NCI-H526 (cell line): ENCODE measurements around the gene NOP9.

Experiments used
- DNase-seq, 2 experiments: peaks; one replicate each; lab custom pipeline; 2025; lab: John Stamatoyannopoulos, UW

NOP9 gene

DNA sequence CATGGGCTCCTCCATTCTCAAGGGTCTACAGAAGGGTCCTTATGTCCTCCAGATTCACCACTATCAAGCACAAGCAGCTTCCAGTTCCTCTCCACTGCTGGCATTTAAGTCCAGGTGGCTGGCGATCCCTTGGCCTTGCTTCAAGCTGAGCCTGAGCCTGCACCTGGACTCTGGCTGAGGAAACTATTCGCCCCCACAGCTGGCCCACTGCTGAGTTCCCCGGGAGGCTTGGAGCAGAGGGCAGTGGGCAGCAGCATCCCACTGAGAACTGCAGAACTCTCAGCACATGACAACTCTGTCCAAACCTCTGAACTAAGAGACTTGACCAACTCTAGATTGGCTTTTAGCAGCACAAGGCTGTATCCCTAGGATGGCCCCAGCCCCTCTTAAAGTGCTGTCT, 16.9 kb upstream of the NOP9 start:
- DNase-seq, result no peak

DNA sequence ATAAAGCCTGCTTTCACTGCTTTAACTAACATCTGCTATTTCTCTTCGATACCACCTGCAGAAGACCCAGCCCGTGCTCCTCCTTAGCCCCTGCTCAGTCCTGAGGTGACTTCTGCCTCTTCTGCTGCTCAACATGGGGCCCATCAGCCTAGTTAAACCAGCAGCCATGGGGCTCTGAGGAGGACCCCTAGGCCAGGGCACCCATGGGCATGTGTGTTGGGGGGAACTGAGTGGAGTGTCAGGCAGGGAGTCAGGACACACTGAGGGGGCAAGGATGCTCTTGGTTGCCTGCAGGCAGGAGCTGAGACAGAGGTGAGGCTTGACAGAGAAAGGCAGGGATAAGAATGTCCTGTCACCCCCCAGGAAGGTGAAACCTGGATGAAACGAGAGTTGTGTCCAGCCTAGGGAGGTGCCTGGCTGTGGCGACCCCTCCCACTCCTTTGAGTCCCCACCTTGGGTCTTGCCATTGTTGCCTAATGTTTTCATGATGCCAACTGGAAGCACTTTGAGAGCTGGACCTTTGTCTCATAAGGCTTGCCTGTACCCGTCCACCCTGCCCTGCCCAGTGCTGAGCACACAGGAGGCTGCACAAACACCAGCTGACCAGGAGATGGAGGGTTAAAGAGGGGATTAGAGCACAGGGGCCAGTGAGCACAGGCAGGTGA, 15.7 kb upstream of the NOP9 start:
- DNase-seq, result no peak

DNA sequence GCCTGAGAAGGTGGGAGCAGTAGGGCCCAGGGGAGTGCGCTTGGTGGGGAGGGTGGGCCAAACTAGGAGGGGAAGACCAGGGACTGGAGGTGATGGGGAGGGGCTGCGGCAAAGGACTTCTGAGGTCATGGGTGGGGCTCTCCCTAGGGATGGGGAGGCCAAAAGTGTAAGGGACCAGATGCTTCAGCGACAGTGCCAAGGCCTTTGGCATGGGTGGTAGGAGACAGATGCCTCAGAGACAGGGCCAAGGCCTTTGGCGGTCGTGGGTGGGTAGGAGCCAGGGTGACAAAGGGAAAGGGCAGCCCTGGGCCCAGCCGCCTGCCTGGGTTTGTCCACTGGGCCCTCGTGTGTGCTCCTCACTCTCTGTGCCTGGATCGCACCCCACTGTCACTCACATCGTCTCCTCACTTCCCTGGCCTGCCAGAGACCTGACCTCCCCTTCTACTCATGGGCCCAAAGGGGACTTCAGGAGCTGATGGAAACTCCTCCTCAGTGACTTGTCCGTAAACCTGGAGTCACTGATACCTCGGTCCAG, 15.1 kb upstream of the NOP9 start:
- no peak for DNase-seq

- no peak for DNase-seq
Measured at GRCh38 chr14:24285351-24285750, 14.3 kb upstream of the NOP9 start.

- no peak for DNase-seq
Measured at GRCh38 chr14:24286996-24287395, 12.7 kb upstream of the NOP9 start.

DNA sequence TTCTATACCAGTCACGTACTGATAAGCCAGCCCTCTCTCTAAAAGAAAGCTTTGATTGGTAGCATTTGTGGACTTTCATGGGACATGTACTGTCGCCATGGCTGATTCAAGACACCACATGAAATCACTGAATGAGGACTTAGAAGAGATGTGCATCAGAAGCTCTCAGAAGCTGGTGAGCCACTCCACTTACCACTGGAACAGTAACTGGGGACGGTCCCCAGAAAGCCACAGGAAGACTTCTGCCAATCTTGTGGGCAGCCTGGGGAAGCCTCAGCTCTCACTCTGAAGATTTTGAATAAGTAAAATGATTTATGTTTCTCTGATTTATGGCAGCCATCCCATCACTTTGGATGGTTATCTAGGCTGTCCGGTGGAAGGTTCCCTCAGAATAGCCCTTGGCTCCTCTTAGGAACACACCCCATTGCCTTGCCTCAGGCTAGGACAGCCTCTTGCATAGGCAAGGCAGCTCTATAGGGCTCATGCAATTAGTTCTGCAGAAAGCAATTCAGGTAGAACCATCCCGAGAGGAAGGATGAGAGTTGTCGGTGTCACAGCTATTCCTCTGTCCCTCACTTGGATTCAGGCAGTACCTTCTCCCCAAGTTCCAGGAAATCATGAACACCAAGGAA, 9.9 kb upstream of the NOP9 start:
- no peak for DNase-seq

DNA sequence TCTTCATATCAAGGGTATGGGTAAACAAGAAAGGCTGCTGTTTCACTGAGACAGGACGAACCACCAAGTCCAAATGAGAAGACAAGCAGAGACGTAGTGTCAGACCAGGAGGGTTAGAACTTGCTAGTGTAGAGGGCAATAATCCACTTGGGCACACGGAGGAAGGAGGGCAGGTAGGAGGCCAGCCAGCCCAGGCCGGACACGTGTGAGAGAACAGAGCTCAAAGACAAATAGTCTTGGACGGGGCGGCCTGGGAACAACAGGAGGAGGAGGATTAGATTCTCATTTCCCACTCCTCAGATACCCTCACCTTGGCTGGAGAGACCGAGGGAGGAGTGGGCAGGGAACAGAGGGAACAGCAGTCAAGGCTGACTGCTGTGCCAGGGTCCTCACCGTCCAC, 8.9 kb upstream of the NOP9 start:
- no peak for DNase-seq

- DNase-seq, result no peak
Measured at GRCh38 chr14:24291446-24292117, 8.1 kb upstream of the NOP9 start.

DNA sequence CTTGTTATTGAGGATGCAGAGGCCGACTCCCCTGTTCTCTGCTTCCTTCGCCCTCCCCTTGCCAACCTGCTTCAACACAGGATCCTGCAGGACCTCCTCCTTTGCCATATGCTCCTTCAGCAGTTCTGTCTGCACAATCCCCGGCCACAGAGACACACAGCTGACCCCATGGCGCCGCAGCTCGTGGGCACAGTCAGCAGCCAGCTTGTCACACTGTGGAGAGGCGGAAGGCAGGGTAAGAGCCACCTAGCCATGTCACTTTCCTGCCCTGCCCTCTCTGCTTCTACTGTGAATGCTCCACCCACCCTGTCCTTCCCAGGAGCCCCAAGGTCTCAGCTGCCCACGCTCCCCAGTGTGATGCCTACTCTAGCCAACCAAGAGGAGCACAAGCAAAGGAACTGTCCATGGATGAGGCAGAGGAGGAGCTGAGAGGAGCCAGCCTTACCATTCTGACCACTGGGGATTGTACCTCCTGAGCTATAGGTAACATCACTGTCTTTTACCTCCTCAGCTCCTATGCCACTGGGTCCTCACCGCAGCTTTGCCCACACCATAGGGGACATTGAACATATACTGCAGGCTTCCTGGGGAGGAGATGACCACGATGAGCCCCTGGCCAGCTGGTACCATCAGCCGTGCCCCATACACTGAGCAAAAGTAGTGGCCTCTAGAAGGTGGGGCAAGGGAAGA, 7.4 kb upstream of the NOP9 start:
- DNase-seq, result no peak

- no peak for DNase-seq
Measured at GRCh38 chr14:24293525-24293924, 6.1 kb upstream of the NOP9 start.

- DNase-seq, result peak; percentile 28 to 66
Measured at GRCh38 chr14:24296341-24297157, 3.1 kb upstream of the NOP9 start.

DNA sequence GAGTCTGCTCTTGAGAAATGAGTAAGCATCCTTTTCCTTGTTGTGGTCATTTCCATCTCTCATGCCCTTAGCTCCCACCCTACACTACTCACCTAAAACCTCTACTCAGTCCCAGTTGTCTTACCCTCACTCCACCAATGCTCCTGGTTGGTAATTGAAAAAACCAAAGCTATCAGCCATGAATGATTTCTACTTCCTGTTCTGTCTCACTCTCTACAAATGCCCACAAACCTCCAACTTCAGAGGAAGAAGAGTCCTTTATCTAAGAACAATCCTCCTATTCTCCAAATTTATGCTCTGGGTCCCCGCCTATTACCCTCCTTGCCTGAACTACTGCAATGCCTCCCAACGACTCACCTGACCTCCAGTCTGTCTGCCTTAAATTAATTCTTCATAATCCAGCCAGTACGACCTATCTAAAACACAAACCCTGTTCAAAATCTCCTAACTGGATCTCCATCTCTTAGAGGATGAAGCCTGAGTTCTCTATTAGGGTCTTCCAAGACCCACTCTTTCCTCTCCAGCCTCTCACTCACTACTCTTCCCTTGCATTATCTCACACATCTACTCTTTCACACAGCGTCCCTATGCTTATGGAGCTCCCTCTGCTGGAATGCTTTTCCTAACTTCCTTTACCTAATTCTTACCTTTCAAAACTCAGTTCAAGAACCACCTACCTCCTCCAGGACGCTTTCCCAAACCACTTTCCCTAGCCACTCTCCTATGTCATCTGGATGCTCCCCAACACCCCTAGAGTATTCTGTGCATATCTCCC, 2.3 kb upstream of the NOP9 start:
- peak; percentile 19 to 54 for DNase-seq

- no peak for DNase-seq
Measured at GRCh38 chr14:24298892-24299254, 777 bp upstream of the NOP9 start.

- no peak for DNase-seq
Measured at GRCh38 chr14:24300326-24300980, 803 bp downstream of the NOP9 start.

DNA sequence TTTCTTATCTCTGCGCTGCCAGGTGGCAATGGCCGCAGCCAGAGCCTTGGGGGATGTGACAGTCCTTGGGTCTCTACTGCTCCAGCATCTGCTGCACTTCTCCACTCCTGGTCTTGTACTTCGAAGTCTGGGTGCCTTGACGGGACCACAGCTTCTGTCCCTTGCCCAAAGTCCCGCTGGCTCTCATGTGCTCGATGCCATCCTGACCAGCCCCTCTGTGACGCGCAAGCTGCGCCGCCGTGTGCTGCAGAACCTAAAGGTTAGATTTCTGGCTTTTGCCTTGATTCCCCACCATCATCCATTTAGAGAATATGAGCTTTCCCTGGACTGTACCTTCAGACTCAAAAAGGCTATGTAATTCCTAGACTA, 4.4 kb downstream of the NOP9 start:
- no peak for DNase-seq

GRCh38 chr14:24307156-24307574, 7.5 kb downstream of the NOP9 start:
- DNase-seq, result no peak

- DNase-seq, result peak; percentile 11 to 69
Measured at GRCh38 chr14:24307575-24308341, 8.1 kb downstream of the NOP9 start, which contains the start of gene CIDEB. Gene CIDEB, minus strand, starts transcription at chr14:24307977. Its CDS starts 119 bp downstream, at chr14:24307858.

DNA sequence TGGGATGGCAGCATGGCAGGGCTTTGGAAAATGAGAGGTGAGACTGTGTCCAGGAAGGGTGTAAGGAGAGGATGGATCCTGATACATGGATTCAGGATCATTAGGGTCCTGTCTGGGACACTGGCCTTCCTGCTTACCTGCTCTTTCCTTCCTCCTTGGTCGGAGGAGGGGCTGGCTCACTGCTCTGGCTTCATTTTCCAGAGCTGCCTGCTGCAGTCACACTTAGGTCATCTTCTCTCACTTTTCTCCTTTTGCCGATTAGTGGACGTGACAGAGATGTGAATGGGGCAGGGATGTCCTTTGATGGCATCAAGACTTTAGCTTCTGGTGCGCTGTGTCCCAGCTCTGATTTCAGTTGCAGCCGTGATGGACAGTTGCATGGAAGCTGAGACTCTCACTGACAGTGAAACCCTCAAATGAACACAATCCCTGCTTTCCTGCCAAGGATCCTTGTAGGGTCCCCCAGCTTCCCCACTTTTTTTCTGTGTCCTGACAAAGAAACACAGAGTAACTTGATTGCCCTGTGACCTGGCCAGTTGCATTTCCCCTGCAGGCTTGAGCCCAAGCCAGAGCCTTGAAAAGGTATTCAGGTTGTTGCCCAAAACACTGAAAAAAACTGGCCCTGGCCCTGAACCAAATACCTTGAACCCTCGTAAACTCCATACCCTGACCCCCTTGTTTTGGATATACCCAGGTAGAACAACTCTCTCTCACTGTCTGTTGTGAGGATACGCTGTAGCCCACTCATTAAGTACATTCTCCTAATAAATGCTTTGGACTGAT, 8.9 kb downstream of the NOP9 start:
- no peak for DNase-seq
